Upper lobe of right lung (tissue), 1 donor: Measurements from ENCODE around the gene PHYH. TPM values are rescaled to one million over a fixed set of nuclear protein-coding genes. Genes with fewer than 3 reads are reported as not detected.

Experiments used
- ATAC-seq: fragments of 200-7000 bp; cut with Tn5 transposase; one replicate; pipeline ENCODE4 v1.9.1; 2020; ENCODE audit warnings: mild to moderate bottlenecking, moderate library complexity
- DNase-seq: peaks from one replicate; pipeline ENCODE4 v3.0.0-alpha.2; 2020
- H3K27ac ChIP-seq: fragments of 200-600 bp; one replicate; pipeline ENCODE4 v1.8.0; 2022
- H3K27me3 ChIP-seq: fragments of 200-600 bp; one replicate; pipeline ENCODE4 v1.8.0; 2022; ENCODE audit warnings: mild to moderate bottlenecking
- H3K36me3 ChIP-seq: fragments of 200-600 bp; one replicate; pipeline ENCODE4 v1.8.0; 2022
- H3K4me1 ChIP-seq: fragments of 200-600 bp; one replicate; pipeline ENCODE4 v1.8.0; 2022
- H3K4me3 ChIP-seq: fragments of 200-600 bp; one replicate; pipeline ENCODE4 v1.8.0; 2022; ENCODE audit warnings: mild to moderate bottlenecking
- H3K9me3 ChIP-seq: fragments of 200-600 bp; one replicate; pipeline ENCODE4 v1.8.0; 2022
- intact Hi-C: fragments of 100-400 bp; cut with DNase I; formaldehyde crosslinking; loops from one replicate; pipeline ENCODE4 v1.11.0; 2022
- total RNA-seq: library from RNA; stranded (reverse); fragmentation: NEBNext Ultra II Directional; extraction: Animal tissue kit (Norgen Biotek cat#: 25700); gene quantifications from one replicate; pipeline ENCODE4 v1.2.1, GENCODE V29; 2021
- TF ChIP-seq, protein P1 (sequence below): fragments of 200-600 bp; IDR thresholded peaks from one replicate; pipeline ENCODE4 v1.8.0; 2022; ENCODE audit warnings: antibody characterized with exemption
- donor health status: DM: no; HTN: yes; CAD: no; lungs with severe emphysema.

The PHYH gene
- total RNA-seq, 1 donor from 2014 or later: 29.6 TPM

DNA sequence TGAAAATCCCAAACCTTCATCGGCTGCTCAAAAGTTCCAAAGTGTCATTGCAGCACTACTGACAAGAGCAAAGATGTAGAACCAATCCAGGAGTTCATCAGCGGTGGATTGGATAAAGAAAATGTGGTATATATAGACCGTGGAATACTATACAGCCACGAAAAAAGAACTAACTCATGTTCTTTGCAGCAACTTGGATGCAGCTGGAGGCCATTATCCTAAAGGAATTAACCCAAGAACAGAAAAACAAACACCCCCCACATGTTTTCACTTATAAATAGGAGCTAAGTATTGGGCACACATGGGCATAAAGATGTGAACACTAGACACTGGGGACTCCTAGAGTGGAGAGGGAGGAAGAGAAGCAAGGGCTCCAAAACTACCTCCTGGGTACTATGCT lies 31.6 kb downstream of the PHYH start:
- no peak for DNase-seq
- ATAC-seq: no peak
- TF ChIP-seq, protein P1, sequence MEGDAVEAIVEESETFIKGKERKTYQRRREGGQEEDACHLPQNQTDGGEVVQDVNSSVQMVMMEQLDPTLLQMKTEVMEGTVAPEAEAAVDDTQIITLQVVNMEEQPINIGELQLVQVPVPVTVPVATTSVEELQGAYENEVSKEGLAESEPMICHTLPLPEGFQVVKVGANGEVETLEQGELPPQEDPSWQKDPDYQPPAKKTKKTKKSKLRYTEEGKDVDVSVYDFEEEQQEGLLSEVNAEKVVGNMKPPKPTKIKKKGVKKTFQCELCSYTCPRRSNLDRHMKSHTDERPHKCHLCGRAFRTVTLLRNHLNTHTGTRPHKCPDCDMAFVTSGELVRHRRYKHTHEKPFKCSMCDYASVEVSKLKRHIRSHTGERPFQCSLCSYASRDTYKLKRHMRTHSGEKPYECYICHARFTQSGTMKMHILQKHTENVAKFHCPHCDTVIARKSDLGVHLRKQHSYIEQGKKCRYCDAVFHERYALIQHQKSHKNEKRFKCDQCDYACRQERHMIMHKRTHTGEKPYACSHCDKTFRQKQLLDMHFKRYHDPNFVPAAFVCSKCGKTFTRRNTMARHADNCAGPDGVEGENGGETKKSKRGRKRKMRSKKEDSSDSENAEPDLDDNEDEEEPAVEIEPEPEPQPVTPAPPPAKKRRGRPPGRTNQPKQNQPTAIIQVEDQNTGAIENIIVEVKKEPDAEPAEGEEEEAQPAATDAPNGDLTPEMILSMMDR: no peak

DNA sequence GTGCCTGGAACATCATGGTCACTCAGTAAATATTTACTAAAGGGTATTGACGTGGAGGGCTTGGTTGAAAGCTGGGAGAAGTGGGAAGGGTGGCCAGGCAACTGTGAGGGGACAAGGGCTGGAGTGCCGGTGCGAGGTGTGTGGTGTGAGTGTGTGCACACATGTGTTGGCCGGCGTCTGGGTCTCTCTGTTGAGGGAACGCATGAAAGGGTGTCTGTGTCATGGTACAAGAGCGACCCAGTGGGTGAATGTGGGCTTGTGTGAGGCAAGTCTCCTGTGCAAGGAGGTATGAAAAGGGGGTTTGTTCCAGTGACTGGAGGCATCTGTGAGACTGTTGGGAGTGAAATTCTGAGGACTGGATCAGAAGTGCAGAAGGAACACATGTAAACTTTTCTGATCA lies 36.3 kb downstream of the PHYH start:
- no peak for DNase-seq
- intact Hi-C loops: no loop called here
- TF ChIP-seq, protein P1: no peak
- ATAC-seq: no peak
- no peaks in the 10 kb centered on the region for H3K27me3 ChIP-seq
- no peak overlapping the region for H3K4me3 ChIP-seq
- H3K36me3 ChIP-seq: no peaks in the 10 kb centered on the region
- no peak overlapping the region for H3K27ac ChIP-seq
- no peaks in the 10 kb centered on the region for H3K4me1 ChIP-seq
- H3K9me3 ChIP-seq: no peaks in the 10 kb centered on the region

More for the DNA sequence above, 31.6 kb downstream of the PHYH start:
- intact Hi-C loops: no loop called here
- no peaks in the 10 kb centered on the region for H3K9me3 ChIP-seq
- no peak overlapping the region for H3K27ac ChIP-seq
- H3K36me3 ChIP-seq: no peaks in the 10 kb centered on the region
- H3K4me3 ChIP-seq: no peak overlapping the region
- no peaks in the 10 kb centered on the region for H3K27me3 ChIP-seq
- peaks cover 4% of the 10 kb centered on the region for H3K4me1 ChIP-seq

DNA sequence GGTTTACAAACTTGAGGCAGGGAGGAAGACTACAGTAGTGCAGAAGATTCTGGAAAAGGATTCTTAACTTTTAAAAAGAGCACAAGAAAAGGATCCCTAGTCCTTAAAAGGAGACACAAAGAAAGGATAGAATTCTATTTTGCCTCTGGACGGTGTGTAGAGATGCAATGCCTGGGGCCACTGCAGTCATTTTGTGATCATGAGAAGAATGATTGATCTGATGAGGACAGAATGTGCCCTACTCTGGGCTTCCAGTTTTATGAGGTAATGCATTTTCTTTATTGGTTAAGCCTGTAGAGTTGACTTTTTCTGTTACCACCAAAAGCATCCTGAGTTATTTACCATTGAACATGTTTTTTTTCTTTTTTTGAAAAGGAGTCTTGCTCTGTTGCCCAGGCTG lies 37.4 kb downstream of the PHYH start:
- intact Hi-C loops: no loop called here
- H3K36me3 ChIP-seq: no peaks in the 10 kb centered on the region
- no peaks in the 10 kb centered on the region for H3K4me1 ChIP-seq
- no peaks in the 10 kb centered on the region for H3K27me3 ChIP-seq
- no peak overlapping the region for H3K27ac ChIP-seq
- DNase-seq (no peak), ATAC-seq (no peak)
- H3K9me3 ChIP-seq: no peaks in the 10 kb centered on the region
- H3K4me3 ChIP-seq: no peak overlapping the region
- TF ChIP-seq, protein P1: no peak

DNA sequence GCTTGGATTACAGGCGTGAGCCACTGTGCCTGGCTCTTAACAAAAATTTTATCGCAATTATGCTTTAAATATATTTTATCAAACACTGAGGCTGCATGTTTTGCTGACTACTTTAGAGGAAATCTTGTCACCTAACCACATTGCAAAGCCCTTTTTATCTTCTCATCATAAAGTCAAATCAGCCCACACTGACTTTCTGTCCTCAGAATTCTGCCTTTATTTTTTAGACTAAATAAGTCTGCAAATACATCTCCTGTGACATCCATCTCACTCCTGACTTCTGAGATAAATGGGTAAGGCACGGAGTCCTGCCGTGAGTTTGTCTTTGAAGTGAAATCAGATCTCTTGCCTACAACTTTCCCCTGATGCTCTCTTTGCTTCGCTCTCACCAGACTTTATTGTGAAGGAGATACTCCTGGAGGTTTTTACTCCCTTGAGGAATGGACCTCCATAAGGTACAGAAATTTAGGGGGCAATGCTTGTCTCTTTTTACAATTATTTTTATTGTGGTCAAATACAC lies 42.2 kb downstream of the PHYH start:
- TF ChIP-seq, protein P1: no peak
- Histone ChIP-seq H3K36me3 (no peaks in the 10 kb centered on the region), H3K27me3 (no peaks in the 10 kb centered on the region), H3K4me3 (no peak overlapping the region), H3K27ac (no peak overlapping the region), H3K9me3 (no peaks in the 10 kb centered on the region), H3K4me1 (no peaks in the 10 kb centered on the region)
- DNase-seq (no peak), ATAC-seq (no peak)
- intact Hi-C loops: no loop called here

DNA sequence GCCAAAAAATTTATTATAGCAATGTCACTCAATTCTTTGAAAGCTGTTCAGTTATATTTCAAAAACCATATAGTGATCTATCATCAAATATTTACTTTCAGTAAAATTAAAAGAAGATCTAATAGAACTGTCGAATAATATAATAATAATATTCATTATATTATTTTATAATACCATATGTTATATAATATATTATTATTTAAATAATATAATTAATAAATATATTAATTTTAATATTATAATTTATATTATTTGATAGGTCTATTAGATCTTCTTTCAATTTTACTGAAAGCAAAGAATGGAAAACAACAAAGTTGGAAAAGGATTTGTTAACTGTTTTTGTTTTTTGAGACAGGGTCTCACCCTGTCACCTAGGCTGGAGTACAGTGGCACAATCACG lies 43.2 kb downstream of the PHYH start:
- no peaks in the 10 kb centered on the region for H3K27me3 ChIP-seq
- intact Hi-C loops: no loop called here
- TF ChIP-seq, protein P1: no peak
- H3K36me3 ChIP-seq: no peaks in the 10 kb centered on the region
- DNase-seq (no peak), ATAC-seq (no peak)
- H3K27ac ChIP-seq: no peak overlapping the region
- no peaks in the 10 kb centered on the region for H3K4me1 ChIP-seq
- no peaks in the 10 kb centered on the region for H3K9me3 ChIP-seq
- no peak overlapping the region for H3K4me3 ChIP-seq

DNA sequence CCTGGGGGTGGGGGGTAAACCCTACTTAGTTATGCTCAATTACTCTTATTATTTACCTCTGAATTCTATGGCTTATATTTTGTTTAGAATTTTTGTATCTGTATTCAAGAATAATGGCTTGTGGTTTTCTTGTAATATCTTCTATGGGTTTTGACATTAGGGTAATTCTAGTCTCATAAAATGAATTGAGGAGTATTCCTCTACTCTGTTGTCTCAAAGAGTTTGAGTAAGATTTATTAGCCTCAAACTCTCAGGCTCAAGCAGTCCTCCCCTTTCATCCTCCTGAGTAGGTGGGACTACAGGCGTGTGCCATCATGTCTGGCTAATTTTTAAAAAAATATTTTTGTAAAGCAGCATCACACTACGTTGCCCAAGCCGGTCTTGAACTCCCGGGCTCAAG lies 46.1 kb downstream of the PHYH start:
- Histone ChIP-seq H3K4me1 (no peaks in the 10 kb centered on the region), H3K4me3 (no peak overlapping the region), H3K27ac (no peak overlapping the region), H3K9me3 (no peaks in the 10 kb centered on the region), H3K36me3 (no peaks in the 10 kb centered on the region), H3K27me3 (no peaks in the 10 kb centered on the region)
- TF ChIP-seq, protein P1: no peak
- DNase-seq (no peak), ATAC-seq (no peak)
- intact Hi-C loops: no loop called here
